Heart left ventricle (tissue), 16 donors: ENCODE data around the gene CSRNP2. TPM values are rescaled to one million over a fixed set of nuclear protein-coding genes. Genes with fewer than 3 reads are reported as not detected.

Experiments used
- ATAC-seq, 4 donors: fragments of 200-7000 bp; cut with Tn5 transposase; one replicate each; pipeline ENCODE4 v1.9.1; 2020 to 2022; ENCODE audit warnings: moderate library complexity in 4 of 4, mild to moderate bottlenecking in 3 of 4, moderate number of reproducible peaks in 1 of 4
- DNase-seq, 5 donors: peaks; one replicate each; pipeline ENCODE4 v3.0.0-alpha.2; 2020
- H3K27ac ChIP-seq, 12 donors: fragments of 200-600 bp; sonication (generic) in 4 of 12; one replicate each; pipeline versions ENCODE4 v1.5.0 to v1.8.0; 2016 to 2022; ENCODE audit warnings: mild to moderate bottlenecking in 2 of 12
- H3K27me3 ChIP-seq, 9 donors: fragments of 200-600 bp; sonication (generic) in 2 of 9; one replicate each; pipeline versions ENCODE4 v1.5.1 to v1.8.0; 2016 to 2022; ENCODE audit warnings: mild to moderate bottlenecking in 3 of 9
- H3K36me3 ChIP-seq, 9 donors: fragments of 200-600 bp; sonication (generic) in 2 of 9; one replicate each; pipeline versions ENCODE4 v1.5.0 to v1.8.0; 2018 to 2022; ENCODE audit warnings: mild to moderate bottlenecking in 2 of 9
- H3K4me1 ChIP-seq, 12 donors: fragments of 200-600 bp; sonication (generic) in 4 of 12; one replicate each; pipeline versions ENCODE4 v1.5.0 to v1.8.0; 2016 to 2022; ENCODE audit warnings: mild to moderate bottlenecking in 3 of 12
- H3K4me3 ChIP-seq, 12 donors: fragments of 200-600 bp; sonication (generic) in 4 of 12; one replicate each; pipeline versions ENCODE4 v1.5.0 to v1.8.0; 2017 to 2022; ENCODE audit warnings: mild to moderate bottlenecking in 9 of 12, moderate library complexity in 4 of 12
- H3K9me3 ChIP-seq, 12 donors: fragments of 200-600 bp; sonication (generic) in 4 of 12; one replicate each; pipeline versions ENCODE4 v1.5.0 to v1.8.0; 2016 to 2022; ENCODE audit warnings: mild to moderate bottlenecking in 1 of 12
- CTCF ChIP-seq, 12 donors: fragments of 200-600 bp; sonication (generic) in 4 of 12; IDR thresholded peaks; one replicate each; pipeline versions ENCODE4 v1.5.0 to v1.8.0; 2018 to 2022; ENCODE audit warnings: antibody characterized with exemption in 12 of 12, mild to moderate bottlenecking in 5 of 12
- POLR2A ChIP-seq, 2 donors: fragments of 450-650 bp; IDR thresholded peaks; one replicate each; pipeline ENCODE4 v1.6.1; 2017; ENCODE audit warnings: antibody characterized with exemption in 2 of 2, mild to moderate bottlenecking in 2 of 2, moderate library complexity in 2 of 2
- WGBS, 4 donors: extraction: QIAGEN DNeasy Blood & Tissue Kit in 2 of 4; methylation state at CpG; one replicate each; pipeline versions ENCODE4 v1.1.5 to v1.1.7; 2013 to 2018; 5-methylcytosine and 5-hydroxymethylcytosine counted together
- intact Hi-C, 10 donors: fragments of 100-400 bp; cut with DNase I; formaldehyde crosslinking; loops; one replicate each; pipeline versions ENCODE4 v1.11.1 to v1.14.2; 2022
- polyA plus RNA-seq, 2 donors: library from polyadenylated mRNA; stranded (reverse); fragments of 200-250 nt; gene quantifications; one replicate each; pipeline ENCODE4 v1.2.3, GENCODE V29; 2013
- total RNA-seq, 9 donors: library from RNA; depleted of rRNA in 2 of 9; stranded (reverse); fragments of >200 nt in 2 of 9; fragmentation: NEBNext Ultra II Directional in 3 of 9; extraction: Animal tissue kit (Norgen Biotek cat#: 25700) in 3 of 9; gene quantifications; one replicate each; pipeline versions ENCODE4 v1.1.0 to v1.2.4, GENCODE V29; 2016 to 2023
- donor health status: ischemic (EF 13 %, LVEDD 7.1; RV severe dilation, severe dysfunction).
- donor health status: healthy with polysubstance abuse.
- donor health status: DM: no; HTN: yes; CAD: no.
- donor health status: DM: no; HTN: no; CAD: no.
- donor health status: ischemic (EF 25% LVEDD 6.9; RV normal size, moderate dysfunction).
- donor health status: ischemic (EF 25% LVEDD 5.7; RV mildly dilated, moderate dysfunction).
- donor health status: healthy.
- donor health status: DM: yes; HTN: yes; CAD: no.
- donor health status: ischemic (EF 35%, LVEDD 5.7; RV mildly dilated, moderate dysfunction).
- donor health status: nonischemic (EF 11% LVEDD 7.7; RV severe dilation, severe dysfunction).
- donor health status: DM: yes; HTN: yes; CAD: no.
- donor health status: PGD.
- donor health status: ischemic (EF 29% LVEDD 5.4; RV normal size, mild dysfunction).
- donor health status: nonischemic (EF 23%, LVEDD 6.1; RV moderate dilation, normal function).

CSRNP2 gene
- total and polyA plus RNA-seq, 11 donors = 10.0 to 25.7 (median 18.5) TPM

DNA sequence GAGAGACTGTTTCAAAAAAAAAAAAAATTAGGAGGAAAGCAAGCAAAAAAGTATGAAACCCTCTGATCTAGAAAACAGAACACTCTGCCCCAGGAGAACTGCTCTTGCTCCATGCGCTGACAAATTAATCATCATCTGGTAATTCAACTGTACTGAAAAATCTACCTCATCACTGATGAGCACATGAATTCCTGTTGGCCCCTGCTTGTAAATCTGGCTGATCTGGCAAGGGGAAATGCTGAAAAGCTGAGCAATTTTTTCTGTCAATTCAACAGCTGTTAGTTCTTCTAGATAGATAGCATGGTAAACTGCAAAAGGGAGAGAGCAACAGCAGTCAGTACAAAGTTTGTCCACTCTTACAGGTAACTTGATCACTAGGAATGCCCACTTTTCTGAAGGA lies 15.2 kb upstream of the CSRNP2 start:
- Histone ChIP-seq H3K36me3 (peaks cover 0 to 100% (median 99%) of the 10 kb centered on the region in 9 donors), H3K27ac (no peak overlapping the region), H3K27me3 (no peaks in the 10 kb centered on the region), H3K4me3 (no peak overlapping the region), H3K4me1 (no peaks in the 10 kb centered on the region), H3K9me3 (no peaks in the 10 kb centered on the region)
- DNase-seq = no peak
- ATAC-seq = no peak
- intact Hi-C loops = no loop called here
- 94 to 100% (median 96%) methylated on average over 1 of the region's 1 CpG for WGBS, 4 donors
- TF ChIP-seq CTCF (IDR thresholded peaks at IDR 0.05) (no peak), POLR2A (IDR thresholded peaks at IDR 0.05) (no peak)

DNA sequence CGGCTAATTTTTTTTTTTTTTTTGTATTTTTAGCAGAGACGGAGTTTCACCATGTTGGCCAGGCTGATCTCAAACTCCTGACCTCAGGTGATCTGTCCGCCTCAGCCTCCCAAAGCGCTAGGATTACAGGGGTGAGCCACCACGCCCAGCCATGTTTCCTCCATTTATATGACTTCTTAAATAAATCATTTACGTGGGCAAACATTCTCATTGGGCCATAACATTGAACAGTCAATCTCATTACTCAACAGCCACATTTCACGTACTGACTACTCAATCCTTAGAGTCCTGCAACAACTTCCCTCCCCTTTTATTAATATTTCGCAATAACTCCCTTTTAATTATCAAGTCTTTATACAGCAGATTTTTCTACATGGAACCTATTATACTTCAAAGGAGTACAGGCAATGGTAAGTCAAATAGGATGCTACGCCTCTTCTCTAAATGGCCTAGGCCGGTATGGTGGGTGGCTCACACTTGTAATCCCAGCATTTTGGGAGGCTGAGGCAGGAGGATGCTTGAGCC lies 7.4 kb upstream of the CSRNP2 start:
- Histone ChIP-seq H3K27ac (no peak overlapping the region), H3K27me3 (no peaks in the 10 kb centered on the region), H3K4me1 (peaks cover 0 to 7% (median 0%) of the 10 kb centered on the region in 12 donors), H3K36me3 (peaks cover 0 to 60% (median 39%) of the 10 kb centered on the region in 9 donors), H3K9me3 (no peaks in the 10 kb centered on the region), H3K4me3 (no peak overlapping the region)
- intact Hi-C loops = no loop called here
- 93 to 97% (median 96%) methylated on average over 10 of the region's 10 CpGs for WGBS, 4 donors
- TF ChIP-seq CTCF (IDR thresholded peaks at IDR 0.05) (no peak), POLR2A (IDR thresholded peaks at IDR 0.05) (no peak)
- DNase-seq (no peak), ATAC-seq (no peak)

- Histone ChIP-seq H3K4me1 (peaks cover 0 to 17% (median 0%) of the 10 kb centered on the region in 12 donors), H3K27me3 (no peaks in the 10 kb centered on the region), H3K9me3 (no peaks in the 10 kb centered on the region), H3K36me3 (peaks cover 0 to 30% (median 16%) of the 10 kb centered on the region in 9 donors), H3K27ac (no peak overlapping the region), H3K4me3 (no peak overlapping the region)
- DNase-seq = no peak
- TF ChIP-seq POLR2A (IDR thresholded peaks at IDR 0.05) = no peak
- ATAC-seq = no peak
- WGBS, 4 donors = 92 to 97% (median 96%) methylated on average over 3 of the region's 3 CpGs
- intact Hi-C loops = loop anchor here in 2 of 10 donors (10.0 kb wide), 2 partner anchors 147 to 157 kb away; partner anchors contain the start of gene DAZAP2 (in 1 of the 2)
Observed at GRCh38 chr12:51087818-51088217, 4.4 kb upstream of the CSRNP2 start.

GRCh38 chr12:51086933-51087332 lies 3.5 kb upstream of the CSRNP2 start:
- no peak overlapping the region for H3K27ac ChIP-seq
- H3K9me3 ChIP-seq = no peaks in the 10 kb centered on the region
- 87 to 93% (median 89%) methylated on average over 10 of the region's 10 CpGs for WGBS, 4 donors
- peaks cover 0 to 25% (median 6%) of the 10 kb centered on the region in 12 donors for H3K4me1 ChIP-seq
- ATAC-seq (no peak), DNase-seq (no peak)
- no peaks in the 10 kb centered on the region for H3K27me3 ChIP-seq
- intact Hi-C loops = loop anchor here in 2 of 10 donors (10.0 kb wide), 2 partner anchors 148 to 158 kb away; partner anchors contain the start of gene DAZAP2 (in 1 of the 2)
- H3K4me3 ChIP-seq = no peak overlapping the region
- H3K36me3 ChIP-seq = peaks cover 0 to 21% (median 10%) of the 10 kb centered on the region in 9 donors
- TF ChIP-seq CTCF (IDR thresholded peaks at IDR 0.05) = no peak
- TF ChIP-seq POLR2A (IDR thresholded peaks at IDR 0.05) = no peak
